Activated naive CD8-positive, alpha-beta T cell treated with anti-CD3 and anti-CD28 coated beads, Interleukin-2, amount 50 U/mL, for 24 hours (primary cell): ENCODE results near the gene MPEG1.

Experiments
- ATAC-seq: fragments of 150-1000 bp; cut with Tn5 transposase; one replicate; pipeline ENCODE4 v1.10.0; 2021
- DNase-seq: peaks from one replicate; pipeline ENCODE4 v3.0.0; 2021
- H3K27ac Mint-ChIP-seq: one replicate; pipeline ENCODE4 v1.8.0; 2021; ENCODE audit warnings: mild to moderate bottlenecking, mixed read lengths
- H3K27me3 Mint-ChIP-seq: one replicate; pipeline ENCODE4 v1.8.0; 2021; ENCODE audit warnings: mixed read lengths
- H3K36me3 Mint-ChIP-seq: one replicate; pipeline ENCODE4 v1.8.0; 2021; ENCODE audit warnings: low read depth, mixed read lengths
- H3K4me1 Mint-ChIP-seq: one replicate; pipeline ENCODE4 v1.8.0; 2021; ENCODE audit warnings: mixed read lengths
- H3K4me3 Mint-ChIP-seq: one replicate; pipeline ENCODE4 v1.8.0; 2021; ENCODE audit warnings: mild to moderate bottlenecking, moderate library complexity, mixed read lengths
- H3K9me3 Mint-ChIP-seq: one replicate; pipeline ENCODE4 v1.8.0; 2021; ENCODE audit warnings: mixed read lengths

The MPEG1 gene

DNA sequence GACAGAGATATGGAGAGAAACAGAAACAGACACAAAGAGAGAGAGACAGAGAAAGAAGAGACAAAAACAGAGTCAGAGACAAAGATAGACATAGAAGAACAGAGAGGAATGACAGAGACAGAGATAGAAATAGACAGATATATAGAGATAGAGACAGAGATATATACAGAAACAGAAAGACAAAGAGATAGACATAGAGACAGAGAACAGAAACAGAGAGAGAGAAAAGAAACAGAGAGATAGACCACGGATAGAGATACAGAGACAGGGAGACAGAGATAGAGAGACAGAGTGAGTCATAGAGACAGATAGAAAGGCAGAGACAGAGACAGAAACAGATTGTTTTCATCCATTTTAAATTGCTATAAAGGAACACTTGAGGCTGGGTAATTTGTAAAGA, 12.3 kb upstream of the MPEG1 start:
- Mint-ChIP-seq H3K4me3 (no peak overlapping the region), H3K36me3 (no peaks in the 10 kb centered on the region), H3K27me3 (peaks cover 5% of the 10 kb centered on the region)

DNA sequence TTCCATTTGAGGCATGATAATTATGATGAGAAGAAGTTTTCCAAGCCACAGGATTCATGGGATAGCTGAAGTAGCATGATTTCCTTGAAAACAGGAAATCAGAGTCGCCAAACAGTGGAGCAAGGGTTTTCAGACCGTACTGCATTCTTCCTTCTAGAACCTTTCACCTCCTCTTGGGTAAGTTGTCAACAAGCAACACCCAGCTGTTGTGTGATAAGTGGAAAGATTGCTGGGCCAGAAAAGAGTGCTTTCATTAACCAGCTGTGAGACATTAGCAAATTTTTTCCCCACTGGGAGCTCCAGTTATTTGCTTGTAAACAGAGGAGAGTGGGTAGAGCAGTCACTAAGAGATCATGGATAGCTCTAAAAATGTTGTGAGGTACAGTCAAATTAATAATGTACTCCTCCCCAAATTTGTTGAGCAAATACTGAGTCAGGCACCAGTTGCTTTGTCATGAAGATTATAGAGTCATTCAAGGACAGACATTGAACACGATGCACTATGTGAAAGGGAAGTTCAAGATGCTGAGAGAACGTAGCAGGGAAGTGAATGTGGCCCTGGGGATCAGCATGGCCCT, 11.7 kb upstream of the MPEG1 start:
- no peak for ATAC-seq
- H3K27me3 Mint-ChIP-seq = peaks cover 5% of the 10 kb centered on the region
- H3K4me3 Mint-ChIP-seq = no peak overlapping the region
- DNase-seq = no peak
- no peaks in the 10 kb centered on the region for H3K9me3 Mint-ChIP-seq
- H3K4me1 Mint-ChIP-seq = peaks cover 19% of the 10 kb centered on the region
- H3K27ac Mint-ChIP-seq = no peak overlapping the region
- H3K36me3 Mint-ChIP-seq = no peaks in the 10 kb centered on the region

More for the DNA sequence above, 12.3 kb upstream of the MPEG1 start:
- H3K27ac Mint-ChIP-seq = no peak overlapping the region
- DNase-seq = no peak
- H3K4me1 Mint-ChIP-seq = peaks cover 19% of the 10 kb centered on the region
- ATAC-seq = no peak
- no peaks in the 10 kb centered on the region for H3K9me3 Mint-ChIP-seq

DNA sequence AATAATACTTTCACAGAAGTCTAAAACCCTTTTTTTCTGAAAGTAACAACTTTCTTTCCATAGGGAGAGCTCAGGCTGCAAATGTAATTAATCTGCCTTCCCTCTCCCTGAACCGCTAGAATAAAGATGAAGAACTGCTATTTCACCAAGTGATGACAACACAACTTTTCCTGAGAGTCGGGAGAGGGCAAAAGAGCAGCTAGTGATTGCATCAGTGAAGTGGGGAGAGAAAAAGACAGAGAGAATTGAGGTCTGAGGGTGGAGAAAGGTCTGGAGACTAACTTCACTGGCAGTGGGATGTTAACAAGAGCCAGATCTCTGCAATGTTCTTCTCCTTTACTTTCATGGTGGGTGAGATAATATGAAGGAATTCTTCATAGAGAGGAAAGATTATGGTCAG, 10.9 kb upstream of the MPEG1 start:
- H3K4me1 Mint-ChIP-seq = peaks cover 24% of the 10 kb centered on the region
- H3K36me3 Mint-ChIP-seq = no peaks in the 10 kb centered on the region
- ATAC-seq = no peak
- peaks cover 5% of the 10 kb centered on the region for H3K27me3 Mint-ChIP-seq
- H3K9me3 Mint-ChIP-seq = no peaks in the 10 kb centered on the region
- H3K4me3 Mint-ChIP-seq = no peak overlapping the region
- DNase-seq = no peak
- no peak overlapping the region for H3K27ac Mint-ChIP-seq

DNA sequence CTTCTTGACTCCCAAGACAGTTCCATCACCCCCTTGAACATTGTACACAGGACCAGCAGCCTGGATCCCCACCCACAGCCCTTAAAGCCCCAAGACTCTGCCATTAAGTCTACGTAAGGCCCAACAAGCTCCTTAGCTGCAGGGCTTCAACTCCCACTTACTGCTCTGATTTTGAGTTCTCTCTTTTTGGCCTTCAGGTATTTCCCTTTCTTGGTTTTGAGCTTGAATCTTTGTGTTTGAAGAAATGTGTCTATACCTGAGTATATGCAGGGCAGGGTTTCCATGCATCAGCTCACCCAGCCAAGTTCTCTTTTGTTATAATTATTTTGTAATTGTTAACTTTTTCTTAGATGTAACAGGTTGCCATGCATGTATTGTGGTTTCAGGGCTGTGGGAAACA, 10.4 kb upstream of the MPEG1 start:
- ATAC-seq (no peak), DNase-seq (no peak)
- H3K27ac Mint-ChIP-seq = no peak overlapping the region
- H3K4me1 Mint-ChIP-seq = peaks cover 27% of the 10 kb centered on the region
- no peak overlapping the region for H3K4me3 Mint-ChIP-seq
- H3K27me3 Mint-ChIP-seq = peaks cover 5% of the 10 kb centered on the region
- H3K36me3 Mint-ChIP-seq = no peaks in the 10 kb centered on the region
- H3K9me3 Mint-ChIP-seq = no peaks in the 10 kb centered on the region

DNA sequence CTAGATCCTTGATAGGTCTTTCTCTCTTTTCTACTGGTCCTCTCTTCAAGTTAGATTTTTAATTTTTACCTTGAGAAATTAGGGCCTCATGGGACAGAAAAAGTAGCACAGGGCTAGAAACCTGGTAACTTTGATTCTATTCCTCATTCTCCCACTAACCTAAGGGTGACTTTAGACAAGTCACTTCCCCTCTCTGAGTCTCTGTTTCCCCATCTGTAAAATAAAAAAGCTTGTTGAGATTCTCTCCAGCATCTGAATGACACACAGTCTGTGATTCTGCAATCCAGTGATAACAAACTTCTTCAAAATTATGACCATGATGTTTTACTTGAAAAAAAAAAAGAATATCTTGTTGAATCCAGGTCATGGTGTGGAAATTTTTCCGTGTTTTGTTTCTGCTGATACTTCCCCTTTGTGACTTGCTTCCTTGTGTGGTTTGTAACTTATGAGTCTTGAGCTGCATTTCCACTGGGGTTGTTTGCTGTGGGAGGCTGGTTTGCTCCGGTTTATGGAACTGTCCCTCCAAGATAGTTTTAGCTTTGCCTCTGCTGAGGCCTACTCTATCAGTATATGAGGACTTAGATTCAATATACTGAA, 9.8 kb upstream of the MPEG1 start:
- no peak overlapping the region for H3K27ac Mint-ChIP-seq
- H3K4me1 Mint-ChIP-seq = peaks cover 28% of the 10 kb centered on the region
- no peak for ATAC-seq

DNA sequence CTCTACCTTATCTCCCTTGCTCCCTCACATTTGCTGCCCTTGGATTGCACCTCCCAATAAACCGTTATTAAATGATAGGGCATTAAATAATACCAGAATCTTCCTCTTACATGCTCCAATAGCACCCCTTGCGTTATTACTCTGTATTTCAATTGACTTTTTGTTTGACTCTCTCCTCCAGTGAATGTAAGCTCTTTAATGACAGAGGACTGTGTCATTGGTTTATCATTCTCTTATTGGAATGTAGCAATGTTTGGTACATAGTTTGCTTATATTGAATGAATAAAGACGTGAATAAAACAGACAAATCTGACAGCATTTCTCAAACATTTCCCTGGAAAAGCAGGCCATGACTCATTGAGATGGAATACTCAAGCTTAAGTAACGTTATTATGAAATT, 8.7 kb upstream of the MPEG1 start:
- Mint-ChIP-seq H3K4me1 (peaks cover 40% of the 10 kb centered on the region), H3K9me3 (no peaks in the 10 kb centered on the region)

More for the DNA sequence above, 9.8 kb upstream of the MPEG1 start:
- Mint-ChIP-seq H3K36me3 (no peaks in the 10 kb centered on the region), H3K9me3 (no peaks in the 10 kb centered on the region), H3K27me3 (peaks cover 5% of the 10 kb centered on the region), H3K4me3 (no peak overlapping the region)
- no peak for DNase-seq

DNA sequence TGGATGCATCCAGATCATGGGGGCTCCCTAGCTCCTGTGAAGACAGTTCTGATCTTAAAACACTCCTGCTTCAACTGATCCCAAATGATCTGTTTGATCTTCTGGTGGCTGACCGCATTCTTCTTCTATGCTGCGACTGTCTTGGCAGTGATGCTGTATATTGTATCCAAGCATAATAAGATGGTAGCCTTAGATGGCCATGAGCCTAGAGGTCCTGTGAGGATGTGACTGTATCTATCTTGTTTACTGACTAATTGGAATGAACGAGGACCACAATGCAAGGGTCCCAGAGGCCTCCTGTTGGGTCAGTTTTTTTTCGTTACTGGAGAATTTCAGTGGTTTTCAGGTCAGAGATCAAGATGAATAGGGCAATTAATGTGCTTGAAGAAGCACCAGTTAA, 7.1 kb upstream of the MPEG1 start:
- Mint-ChIP-seq H3K27ac (no peak overlapping the region), H3K4me1 (peaks cover 40% of the 10 kb centered on the region), H3K27me3 (peaks cover 2% of the 10 kb centered on the region), H3K36me3 (no peaks in the 10 kb centered on the region), H3K4me3 (no peak overlapping the region), H3K9me3 (no peaks in the 10 kb centered on the region)
- no peak for DNase-seq
- ATAC-seq = no peak

More for the DNA sequence above, 8.7 kb upstream of the MPEG1 start:
- DNase-seq (no peak), ATAC-seq (no peak)
- Mint-ChIP-seq H3K36me3 (no peaks in the 10 kb centered on the region), H3K27me3 (peaks cover 5% of the 10 kb centered on the region), H3K4me3 (no peak overlapping the region), H3K27ac (no peak overlapping the region)

DNA sequence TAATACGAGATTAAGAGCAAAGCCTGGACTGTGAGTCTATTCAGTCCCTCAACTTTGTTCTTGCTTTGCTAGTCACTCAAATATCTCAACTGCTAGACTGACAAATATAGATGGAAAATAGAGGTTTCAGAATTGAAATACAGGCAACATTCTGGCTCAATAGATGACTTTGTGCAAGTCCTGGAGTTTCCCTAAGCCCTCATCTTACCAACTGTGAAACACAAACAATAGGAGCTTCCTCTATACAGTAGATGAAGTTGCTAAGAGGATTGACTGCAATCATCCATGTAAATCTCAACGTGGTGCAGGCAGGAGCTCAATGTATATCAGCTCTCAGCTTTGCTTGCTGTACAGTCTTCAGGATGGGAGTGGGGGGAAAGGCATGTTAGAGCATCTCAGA, 6.2 kb upstream of the MPEG1 start:
- H3K27ac Mint-ChIP-seq = no peak overlapping the region
- H3K27me3 Mint-ChIP-seq = peaks cover 2% of the 10 kb centered on the region
- peaks cover 30% of the 10 kb centered on the region for H3K4me1 Mint-ChIP-seq
- no peak overlapping the region for H3K4me3 Mint-ChIP-seq
- no peaks in the 10 kb centered on the region for H3K36me3 Mint-ChIP-seq
- ATAC-seq (peak; percentile 30), DNase-seq (no peak)
- no peaks in the 10 kb centered on the region for H3K9me3 Mint-ChIP-seq

DNA sequence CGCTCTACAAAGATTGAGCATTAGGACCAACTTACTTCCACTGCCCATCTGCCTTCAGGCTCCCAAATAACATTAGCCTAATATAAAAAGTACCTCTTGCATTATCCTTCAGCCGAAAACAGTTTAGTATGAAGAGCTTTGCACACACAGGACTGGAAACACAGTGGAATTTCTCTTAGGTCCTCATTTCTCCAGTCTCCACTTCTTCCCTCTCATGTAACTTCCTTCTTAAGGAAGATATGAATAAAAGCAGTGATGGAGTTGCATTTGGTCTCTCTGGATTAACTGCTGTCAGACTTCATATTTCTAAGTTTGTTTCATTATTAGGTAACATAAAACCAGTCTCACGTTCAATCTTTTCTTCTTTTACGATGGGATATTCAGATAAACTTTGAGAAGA, 5.6 kb upstream of the MPEG1 start:
- Mint-ChIP-seq H3K4me3 (no peak overlapping the region), H3K36me3 (no peaks in the 10 kb centered on the region), H3K9me3 (no peaks in the 10 kb centered on the region), H3K27me3 (peaks cover 2% of the 10 kb centered on the region), H3K4me1 (peaks cover 27% of the 10 kb centered on the region), H3K27ac (no peak overlapping the region)
- ATAC-seq (no peak), DNase-seq (no peak)

DNA sequence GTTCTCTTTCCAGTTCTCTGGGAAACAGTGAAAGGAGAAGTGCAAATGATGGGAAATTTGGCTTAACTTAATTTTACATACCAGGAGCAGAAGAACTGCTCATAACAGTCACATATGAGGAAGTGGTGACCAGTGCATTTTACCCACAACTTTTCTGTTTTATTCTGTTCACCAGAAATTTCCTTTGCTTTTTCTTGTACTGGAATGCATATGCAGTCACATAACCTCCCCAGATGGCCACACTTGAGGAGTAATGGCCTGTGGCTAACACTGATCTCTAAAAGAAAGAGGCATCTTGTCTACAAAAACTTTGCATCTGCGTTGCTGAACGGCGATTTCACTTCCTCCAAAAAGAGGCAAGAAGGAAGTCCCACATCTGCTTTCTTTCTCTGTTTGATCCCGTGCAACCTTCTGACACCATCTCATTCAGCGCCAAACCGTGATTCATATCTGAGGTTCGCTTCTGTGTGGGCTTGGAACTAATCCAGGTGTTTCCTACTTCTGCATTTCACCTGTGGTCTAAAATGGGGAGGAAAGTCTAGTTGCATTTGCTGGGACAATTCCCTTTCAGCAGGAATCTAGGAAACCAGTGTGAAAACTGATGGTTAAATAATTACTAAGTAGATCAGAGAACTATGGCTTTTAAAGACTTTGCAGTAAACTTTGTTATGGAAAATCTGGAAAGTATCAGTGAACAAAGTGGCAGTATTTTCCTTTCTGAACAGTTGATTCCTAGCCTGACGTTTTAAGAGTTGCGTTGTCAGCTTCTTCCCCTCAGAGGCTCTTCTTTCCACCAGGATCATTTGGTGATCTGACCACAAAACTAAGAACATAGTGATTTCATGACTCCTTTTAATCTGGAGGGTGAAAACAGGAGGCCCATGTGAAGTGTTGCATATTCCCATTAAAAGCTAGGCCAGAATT, 4.2 kb upstream of the MPEG1 start:
- Mint-ChIP-seq H3K4me1 (peaks cover 27% of the 10 kb centered on the region), H3K27me3 (peaks cover 4% of the 10 kb centered on the region), H3K36me3 (no peaks in the 10 kb centered on the region), H3K9me3 (no peaks in the 10 kb centered on the region), H3K27ac (peak overlapping the region; percentile 29), H3K4me3 (no peak overlapping the region)
- DNase-seq (no peak), ATAC-seq (peak; percentile 54)

DNA sequence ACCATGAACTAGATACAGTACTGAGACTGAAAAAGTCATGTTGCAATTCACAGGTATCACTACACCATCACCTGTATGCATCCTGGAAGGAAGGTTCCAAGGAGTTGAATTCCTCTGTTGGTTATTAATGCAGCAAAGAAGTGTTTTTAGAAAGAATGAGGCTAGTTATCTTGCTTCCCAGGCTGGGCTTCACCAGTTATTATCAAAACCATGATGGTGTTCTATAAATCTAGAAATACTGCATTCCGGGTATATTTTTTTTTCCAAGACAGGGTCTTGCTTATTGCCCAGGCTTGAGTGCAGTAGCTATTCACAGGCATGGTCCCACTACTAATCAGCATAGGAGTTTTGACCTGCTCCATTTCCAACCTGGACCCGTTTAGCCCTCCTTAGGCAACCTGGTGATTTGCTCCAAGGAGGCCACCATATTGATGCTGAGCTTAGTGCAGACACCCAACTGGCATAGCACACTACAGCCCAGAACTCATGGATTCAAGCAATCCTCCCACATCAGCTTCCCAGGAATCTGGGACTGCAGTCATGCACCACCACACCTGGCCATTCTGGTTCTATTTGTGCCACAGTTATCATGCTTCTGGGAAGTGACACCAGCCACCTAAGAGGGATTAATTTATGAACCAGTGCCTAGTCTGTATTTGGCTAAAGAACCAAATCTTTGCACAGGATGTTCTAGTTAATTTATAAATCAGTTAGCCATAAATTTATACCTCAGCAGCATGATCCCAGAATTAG, 1.6 kb upstream of the MPEG1 start:
- DNase-seq (no peak), ATAC-seq (no peak)
- no peaks in the 10 kb centered on the region for H3K36me3 Mint-ChIP-seq
- peaks cover 27% of the 10 kb centered on the region for H3K4me1 Mint-ChIP-seq
- H3K4me3 Mint-ChIP-seq = no peak overlapping the region
- peaks cover 23% of the 10 kb centered on the region for H3K27me3 Mint-ChIP-seq
- H3K9me3 Mint-ChIP-seq = no peaks in the 10 kb centered on the region
- H3K27ac Mint-ChIP-seq = no peak overlapping the region

DNA sequence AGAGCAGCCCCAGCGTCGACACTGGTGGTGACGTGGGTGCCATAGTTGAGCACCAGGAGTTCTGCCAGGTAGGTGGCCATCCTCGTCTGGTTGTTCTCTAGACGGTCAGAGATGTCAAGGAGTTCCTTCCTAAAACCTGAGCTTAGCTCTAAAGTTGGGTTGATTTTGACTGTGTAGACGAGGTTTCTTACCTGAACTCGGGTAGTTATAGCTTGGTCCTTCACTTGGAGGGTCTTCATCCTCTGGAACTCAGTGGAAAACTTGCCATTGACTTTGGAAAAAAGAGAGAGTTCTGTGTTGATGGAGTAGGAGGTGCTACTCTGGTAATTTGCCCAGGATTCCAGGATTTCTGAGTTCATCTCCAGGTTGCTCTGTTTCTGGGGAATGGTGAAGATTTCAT, 505 bp downstream of the MPEG1 start:
- peak overlapping the region; percentile 47 for H3K4me3 Mint-ChIP-seq
- peaks cover 34% of the 10 kb centered on the region for H3K4me1 Mint-ChIP-seq
- H3K9me3 Mint-ChIP-seq = no peaks in the 10 kb centered on the region
- DNase-seq = no peak
- H3K27me3 Mint-ChIP-seq = peaks cover 26% of the 10 kb centered on the region
- no peak for ATAC-seq
- no peak overlapping the region for H3K27ac Mint-ChIP-seq
- H3K36me3 Mint-ChIP-seq = no peaks in the 10 kb centered on the region

DNA sequence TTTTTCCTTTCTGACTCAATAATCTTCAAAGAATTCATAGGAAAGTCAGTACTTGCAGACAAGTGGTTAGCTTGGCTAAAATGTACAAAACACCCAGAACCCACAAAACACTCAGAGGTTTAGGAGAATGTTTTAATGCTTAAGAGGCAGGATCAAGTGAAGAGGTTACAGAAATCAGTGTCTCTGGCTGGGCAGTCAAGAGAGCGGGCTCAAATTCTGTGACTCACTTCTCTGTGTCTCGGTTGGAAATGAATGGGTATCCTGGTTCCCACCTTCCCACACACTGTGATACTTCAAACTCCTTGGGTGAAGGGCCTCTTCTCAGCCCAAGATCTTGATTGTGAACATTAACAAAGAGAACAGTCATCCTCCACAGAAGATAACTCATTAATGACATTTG, 3.8 kb downstream of the MPEG1 start:
- ATAC-seq = peak; percentile 76
- H3K4me3 Mint-ChIP-seq = peak overlapping the region; percentile 43
- H3K4me1 Mint-ChIP-seq = peaks cover 38% of the 10 kb centered on the region
- peak overlapping the region; percentile 60 for H3K27ac Mint-ChIP-seq
- H3K9me3 Mint-ChIP-seq = no peaks in the 10 kb centered on the region
- H3K36me3 Mint-ChIP-seq = no peaks in the 10 kb centered on the region
- DNase-seq = no peak
- peaks cover 37% of the 10 kb centered on the region for H3K27me3 Mint-ChIP-seq

DNA sequence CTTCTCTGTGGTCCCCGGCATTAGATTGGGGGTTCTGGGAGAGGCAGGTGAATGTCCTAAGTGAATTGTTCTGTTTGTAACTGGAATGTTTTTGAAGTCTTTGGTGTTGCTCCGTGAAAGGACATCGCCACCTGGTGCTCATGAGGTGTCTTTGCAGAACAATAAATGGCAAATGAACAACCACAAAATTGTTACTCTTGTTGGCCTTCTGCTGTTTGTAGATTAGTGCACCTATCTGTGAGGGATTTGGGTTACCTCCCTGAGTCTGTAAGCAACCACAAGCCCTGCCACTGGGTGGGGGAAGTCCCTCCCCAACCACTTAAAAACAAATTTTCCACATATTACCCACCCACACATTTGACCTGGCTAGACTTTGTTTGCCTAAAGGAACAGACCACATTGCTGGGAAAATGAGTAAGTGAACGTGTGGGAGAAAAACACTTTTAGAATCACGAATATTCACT, 4.7 kb downstream of the MPEG1 start:
- H3K27me3 Mint-ChIP-seq = peaks cover 37% of the 10 kb centered on the region
- DNase-seq (peak; percentile 44), ATAC-seq (peak; percentile 71)
- H3K4me3 Mint-ChIP-seq = peak overlapping the region; percentile 55
- peaks cover 38% of the 10 kb centered on the region for H3K4me1 Mint-ChIP-seq
- no peaks in the 10 kb centered on the region for H3K9me3 Mint-ChIP-seq
- H3K36me3 Mint-ChIP-seq = no peaks in the 10 kb centered on the region
- peak overlapping the region; percentile 60 for H3K27ac Mint-ChIP-seq
